ENCODE data around the gene TRIM34.

- TF ChIP-seq, protein P1, sequence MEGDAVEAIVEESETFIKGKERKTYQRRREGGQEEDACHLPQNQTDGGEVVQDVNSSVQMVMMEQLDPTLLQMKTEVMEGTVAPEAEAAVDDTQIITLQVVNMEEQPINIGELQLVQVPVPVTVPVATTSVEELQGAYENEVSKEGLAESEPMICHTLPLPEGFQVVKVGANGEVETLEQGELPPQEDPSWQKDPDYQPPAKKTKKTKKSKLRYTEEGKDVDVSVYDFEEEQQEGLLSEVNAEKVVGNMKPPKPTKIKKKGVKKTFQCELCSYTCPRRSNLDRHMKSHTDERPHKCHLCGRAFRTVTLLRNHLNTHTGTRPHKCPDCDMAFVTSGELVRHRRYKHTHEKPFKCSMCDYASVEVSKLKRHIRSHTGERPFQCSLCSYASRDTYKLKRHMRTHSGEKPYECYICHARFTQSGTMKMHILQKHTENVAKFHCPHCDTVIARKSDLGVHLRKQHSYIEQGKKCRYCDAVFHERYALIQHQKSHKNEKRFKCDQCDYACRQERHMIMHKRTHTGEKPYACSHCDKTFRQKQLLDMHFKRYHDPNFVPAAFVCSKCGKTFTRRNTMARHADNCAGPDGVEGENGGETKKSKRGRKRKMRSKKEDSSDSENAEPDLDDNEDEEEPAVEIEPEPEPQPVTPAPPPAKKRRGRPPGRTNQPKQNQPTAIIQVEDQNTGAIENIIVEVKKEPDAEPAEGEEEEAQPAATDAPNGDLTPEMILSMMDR (IDR thresholded peaks at IDR 0.05) = no peak
- TF ChIP-seq POLR2A (IDR thresholded peaks at IDR 0.05) = no peak
These were observed 43.8 kb upstream of the TRIM34 start for GRCh38 chr11:5581014-5581413.

Measured in adrenal gland (tissue), 5 donors.